Measurements from ENCODE around the gene ABHD17A. TPM values are rescaled to one million over a fixed set of nuclear protein-coding genes. Genes with fewer than 3 reads are reported as not detected.

Gene ABHD17A
- total RNA-seq, 2 experiments from 2014 or later, result 112 to 113 TPM

DNA sequence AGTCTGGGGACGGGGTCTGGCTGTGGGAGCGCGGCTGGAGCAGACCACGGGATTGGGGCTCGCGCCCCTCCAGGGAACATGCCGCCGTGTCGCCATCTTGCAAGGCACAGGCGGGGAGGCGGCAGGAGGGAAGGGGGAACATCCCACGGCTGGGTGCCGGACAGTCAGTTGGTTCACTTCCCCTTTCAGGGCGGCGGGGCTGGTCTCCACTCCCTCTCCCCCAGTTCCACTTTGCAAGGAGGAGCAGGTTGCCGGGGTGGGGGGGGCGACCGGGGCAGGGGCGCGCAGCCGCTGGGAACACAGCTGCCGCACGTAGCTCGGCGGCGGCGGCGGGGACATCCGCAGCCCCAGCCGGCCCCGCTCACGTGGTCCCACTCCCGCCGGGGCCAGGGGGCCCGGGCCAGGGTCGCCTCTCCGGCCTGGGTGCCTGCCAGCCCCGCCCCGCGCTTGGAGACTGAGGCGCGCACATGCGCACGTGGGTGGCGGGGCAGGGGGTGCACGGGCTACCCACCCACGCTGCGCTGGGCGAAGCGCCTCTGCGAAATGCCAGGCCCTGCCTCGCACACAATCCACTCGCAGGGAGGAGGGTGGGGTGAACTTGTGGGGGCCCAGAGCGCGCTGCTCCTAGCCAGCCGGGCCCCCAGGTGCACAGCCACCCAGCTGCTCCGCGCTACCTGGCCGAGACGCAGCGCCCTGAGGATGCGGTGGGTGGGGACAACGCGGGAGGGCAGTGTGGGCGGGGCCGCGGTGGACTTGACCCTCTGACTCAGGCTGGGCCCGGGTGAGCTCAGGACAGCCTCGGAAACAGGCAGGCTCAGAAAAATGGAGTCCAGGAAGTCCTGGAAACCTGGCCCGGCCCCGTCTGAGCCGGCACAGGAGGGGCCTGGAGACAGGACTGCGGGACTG lies 28.3 kb downstream of the ABHD17A start:
- Mint-ChIP-seq H3K4me3 (peak overlapping the region; percentile 85), H3K27me3 (no peaks in the 10 kb centered on the region), H3K4me1 (ENCODE audit: low read depth) (peaks cover 64% of the 10 kb centered on the region), H3K36me3 (ENCODE audit: low read depth) (peaks cover 8% of the 10 kb centered on the region), H3K27ac (peak overlapping the region; percentile 90), H3K9me3 (no peaks in the 10 kb centered on the region)
- intact Hi-C loops (cut with micrococcal nuclease), result no loop called here
- DNase-seq (peak; percentile 72), ATAC-seq (peak; percentile 12)
- ChIA-PET CTCF (interaction anchor here (1.3 to 2.0 kb wide), 2 partner anchors 8 to 31 kb away, joined by 4 to 7 read pairs; partner anchors contain the start of gene REXO1), POLR2A (interaction anchor here (0.7 to 2.1 kb wide), 8 partner anchors 8 to 260 kb away, joined by 3 to 7 read pairs (median 4); partner anchors contain the start of genes ADAT3 and SCAMP4)
- no peak for TF ChIP-seq CTCF (IDR thresholded peaks at IDR 0.05)

DNA sequence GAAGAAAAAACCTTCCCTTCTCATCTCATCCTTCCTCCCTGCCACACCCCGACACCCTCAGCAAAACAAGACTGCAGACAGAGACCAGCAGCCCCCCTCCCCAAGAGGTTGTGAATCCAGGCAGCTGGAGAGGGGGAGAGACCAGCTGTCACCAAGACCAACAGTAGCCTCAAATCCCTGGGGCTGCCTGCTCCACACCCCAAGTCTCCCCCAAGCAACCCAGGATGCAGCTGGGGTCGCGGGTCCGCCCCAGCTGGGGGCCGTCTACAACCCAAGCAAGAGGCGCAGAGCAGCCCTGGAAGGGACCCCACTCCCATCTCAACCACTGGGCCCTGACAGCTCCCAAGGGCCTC lies 29.0 kb downstream of the ABHD17A start:
- Mint-ChIP-seq H3K4me3 (peak overlapping the region; percentile 85), H3K9me3 (no peaks in the 10 kb centered on the region), H3K36me3 (ENCODE audit: low read depth) (peaks cover 5% of the 10 kb centered on the region), H3K27me3 (no peaks in the 10 kb centered on the region), H3K4me1 (ENCODE audit: low read depth) (peaks cover 60% of the 10 kb centered on the region), H3K27ac (peak overlapping the region; percentile 90)
- CTCF ChIA-PET, result no interaction called here
- POLR2A ChIA-PET, result interaction anchor here (1.1 to 2.1 kb wide), 4 partner anchors 8 to 41 kb away, joined by 4 to 7 read pairs (median 4); no protein-coding TSS in a partner anchor
- ATAC-seq (no peak), DNase-seq (peak; percentile 28)
- intact Hi-C loops (cut with micrococcal nuclease), result no loop called here
- TF ChIP-seq CTCF (IDR thresholded peaks at IDR 0.05), result no peak

DNA sequence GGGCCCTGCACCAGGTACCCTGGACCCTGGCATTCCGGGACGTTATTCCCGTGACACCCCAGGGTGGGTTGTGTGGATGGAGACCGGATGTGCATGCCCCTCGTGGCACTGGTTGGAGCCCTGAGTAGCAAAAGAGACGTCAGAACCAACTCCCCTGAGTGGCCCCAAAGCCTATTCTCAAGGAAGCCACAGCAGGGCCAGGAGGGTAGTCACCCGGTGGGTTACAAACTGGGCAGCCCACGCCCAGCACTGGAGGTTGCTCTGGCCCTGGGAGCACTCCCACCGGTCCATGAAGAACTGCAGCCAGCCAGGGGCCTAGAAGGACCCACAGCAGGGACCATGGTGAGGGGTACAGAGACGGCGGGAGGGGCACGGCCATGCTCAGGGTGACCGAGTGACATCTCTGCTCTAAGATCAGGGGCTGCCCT lies 29.5 kb downstream of the ABHD17A start:
- H3K4me3 Mint-ChIP-seq, result peak overlapping the region; percentile 85
- H3K4me1 Mint-ChIP-seq (ENCODE audit: low read depth), result peaks cover 60% of the 10 kb centered on the region
- ChIA-PET POLR2A (interaction anchor here (0.6 to 2.1 kb wide), 6 partner anchors 9 to 72 kb away, joined by 4 to 7 read pairs (median 4); no protein-coding TSS in a partner anchor), CTCF (interaction anchor here (0.6 to 1.3 kb wide), 2 partner anchors 9 to 53 kb away, joined by 3 read pairs; no protein-coding TSS in a partner anchor)
- ATAC-seq (peak; percentile 37), DNase-seq (peak; percentile 77)
- intact Hi-C loops (cut with micrococcal nuclease), result no loop called here
- no peaks in the 10 kb centered on the region for H3K27me3 Mint-ChIP-seq
- TF ChIP-seq CTCF (IDR thresholded peaks at IDR 0.05), result no peak
- H3K9me3 Mint-ChIP-seq, result no peaks in the 10 kb centered on the region
- peaks cover 5% of the 10 kb centered on the region for H3K36me3 Mint-ChIP-seq (ENCODE audit: low read depth)
- peak overlapping the region; percentile 90 for H3K27ac Mint-ChIP-seq

GRCh38 chr19:1855040-1855827 lies 30.1 kb downstream of the ABHD17A start:
- H3K9me3 Mint-ChIP-seq, result no peaks in the 10 kb centered on the region
- TF ChIP-seq CTCF (IDR thresholded peaks at IDR 0.05), result no peak
- DNase-seq (peak; percentile 92), ATAC-seq (peak; percentile 81)
- no peaks in the 10 kb centered on the region for H3K27me3 Mint-ChIP-seq
- H3K27ac Mint-ChIP-seq, result peak overlapping the region; percentile 90
- ChIA-PET CTCF (interaction anchor here (0.6 to 4.0 kb wide), 4 partner anchors 9 to 54 kb away, joined by 3 to 19 read pairs (median 3); no protein-coding TSS in a partner anchor), POLR2A (interaction anchor here (0.6 to 1.9 kb wide), 4 partner anchors 9 to 73 kb away, joined by 4 to 5 read pairs (median 4); no protein-coding TSS in a partner anchor)
- intact Hi-C loops (cut with micrococcal nuclease), result no loop called here
- H3K4me1 Mint-ChIP-seq (ENCODE audit: low read depth), result peaks cover 57% of the 10 kb centered on the region
- H3K36me3 Mint-ChIP-seq (ENCODE audit: low read depth), result peaks cover 5% of the 10 kb centered on the region
- peak overlapping the region; percentile 85 for H3K4me3 Mint-ChIP-seq

All from activated CD8-positive, alpha-beta T cell treated with anti-CD3 and anti-CD28 coated beads for 36 hours (primary cell).